ENCODE results near the gene GAK.
"Not testable (repeated sequence)": the region's sequence is repeated elsewhere in the genome, so short reads cannot be mapped to it uniquely, and the experiment has no call there.

The GAK gene

DNA sequence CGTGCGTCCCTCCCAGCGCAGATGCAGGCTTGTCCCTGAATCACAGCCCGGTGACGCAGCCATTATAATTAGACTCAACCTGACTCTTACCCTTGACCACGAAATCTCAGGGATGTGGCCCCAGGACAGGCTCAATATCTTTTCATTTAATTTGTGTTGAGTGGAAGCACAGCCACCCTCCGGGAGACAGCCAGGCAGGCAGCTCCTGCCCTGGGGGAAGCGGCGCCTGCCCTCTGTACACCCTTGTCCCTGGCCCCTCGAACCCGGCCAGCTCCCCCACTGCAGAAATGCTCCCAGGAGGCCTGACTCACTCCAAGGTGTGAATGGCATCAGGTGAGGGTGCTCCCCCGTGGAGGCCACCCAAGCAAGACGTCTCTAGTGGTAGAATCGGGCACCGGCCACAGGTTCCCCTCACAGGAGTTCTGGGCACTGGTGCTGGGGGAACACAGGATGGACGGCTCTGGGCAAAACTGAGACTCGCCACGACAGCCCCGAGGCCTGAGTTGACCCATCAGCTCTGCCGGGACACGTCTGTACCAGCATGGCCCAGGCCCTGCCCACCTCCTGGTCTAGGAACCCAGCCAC is 108.8 kb downstream of the GAK start:
- in situ Hi-C loops (cut with HindIII; ENCODE audit: low sequenced_read_pairs): no loop called here

- in situ Hi-C loops (cut with HindIII; ENCODE audit: low sequenced_read_pairs): no loop called here
These were observed 109.5 kb downstream of the GAK start for GRCh38 chr4:822361-823175.

DNA sequence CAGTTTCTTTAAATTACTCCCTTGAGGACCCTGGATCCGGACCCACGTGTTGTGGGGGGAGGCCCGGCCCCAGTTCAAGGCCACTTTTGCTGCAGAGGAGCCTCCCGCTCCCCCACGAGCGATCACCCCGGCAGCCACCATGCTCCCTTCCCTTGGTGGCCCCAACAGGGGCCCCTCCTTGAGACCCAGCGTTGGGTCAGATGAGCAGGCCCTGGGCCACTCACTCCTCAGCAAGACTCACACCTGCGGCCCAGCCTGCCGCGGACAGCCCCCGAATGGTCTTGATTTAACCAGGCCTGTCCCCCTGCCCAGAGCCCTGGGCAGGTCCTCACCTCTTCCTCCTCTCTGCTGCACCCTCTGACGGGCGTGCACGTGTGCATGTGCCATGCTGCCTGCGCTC is 110.5 kb downstream of the GAK start:
- in situ Hi-C loops (cut with HindIII; ENCODE audit: low sequenced_read_pairs): no loop called here

DNA sequence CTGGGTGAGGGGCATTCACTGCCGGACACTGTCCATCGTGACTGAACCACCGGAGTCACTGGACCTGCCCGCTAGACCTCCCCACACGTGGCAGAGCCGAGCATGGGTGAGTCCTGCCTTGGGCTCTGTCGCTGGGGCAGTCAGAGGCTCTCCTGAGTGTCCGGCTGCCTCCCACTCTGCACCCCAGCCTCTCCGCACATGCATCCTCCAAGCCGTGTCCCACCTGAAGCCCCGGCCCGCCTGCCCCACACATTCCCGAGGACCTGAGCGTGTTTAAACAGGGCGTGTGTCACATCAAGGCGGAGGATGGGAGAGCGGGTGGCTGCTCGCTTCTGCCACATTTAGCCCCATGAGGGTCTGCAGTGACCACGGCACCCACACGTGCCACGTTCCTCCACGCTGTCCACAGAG is 110.9 kb downstream of the GAK start:
- in situ Hi-C loops (cut with HindIII; ENCODE audit: low sequenced_read_pairs): no loop called here

- in situ Hi-C loops (cut with HindIII; ENCODE audit: low sequenced_read_pairs): no loop called here
These were observed 111.6 kb downstream of the GAK start for GRCh38 chr4:820230-821172.

GRCh38 chr4:819401-820229 is 112.5 kb downstream of the GAK start:
- in situ Hi-C loops (cut with HindIII; ENCODE audit: low sequenced_read_pairs): no loop called here

DNA sequence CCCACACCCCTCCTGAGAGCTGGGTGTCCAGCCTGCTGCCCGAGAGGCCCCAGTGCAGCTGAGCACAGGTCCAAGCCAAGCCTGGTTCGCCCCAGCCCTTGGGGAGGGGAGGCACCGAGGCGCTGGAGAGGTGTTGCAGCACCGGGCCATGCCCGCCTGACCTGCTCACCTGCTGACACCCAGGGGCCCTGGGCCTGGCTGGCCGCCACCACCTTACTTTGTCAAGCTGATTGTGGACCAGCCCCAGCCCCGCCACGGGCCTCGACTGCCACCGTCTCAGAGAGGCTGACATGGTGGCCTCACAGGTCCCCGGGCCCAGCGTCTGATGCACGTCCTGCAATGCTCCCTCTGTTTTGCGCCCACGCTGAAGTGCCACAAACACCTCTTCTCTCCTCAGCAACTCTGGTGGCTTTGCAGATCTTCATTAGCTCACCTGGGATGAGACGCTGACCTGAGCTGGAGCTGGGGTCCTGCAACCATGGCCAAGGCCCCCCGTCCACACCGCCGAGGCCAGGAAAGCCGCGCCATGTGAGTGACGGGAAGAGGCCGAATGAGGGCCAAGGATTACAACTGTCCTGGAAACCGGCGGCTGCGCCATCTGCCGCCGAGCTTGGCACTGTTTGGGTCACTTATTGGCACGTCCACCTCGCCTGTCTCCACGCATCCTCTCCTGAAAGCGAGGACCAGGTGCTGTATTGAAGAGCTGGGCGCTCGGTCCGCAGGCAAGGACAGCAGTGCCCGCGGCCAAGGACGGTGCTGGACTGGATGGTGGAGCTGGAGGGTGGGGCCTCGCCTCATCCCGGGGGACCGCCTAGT is 113.8 kb downstream of the GAK start:
- in situ Hi-C loops (cut with HindIII; ENCODE audit: low sequenced_read_pairs): no loop called here

GRCh38 chr4:815464-816146 is 116.5 kb downstream of the GAK start:
- in situ Hi-C loops (cut with HindIII; ENCODE audit: low sequenced_read_pairs): no loop called here

- in situ Hi-C loops (cut with HindIII; ENCODE audit: low sequenced_read_pairs): no loop called here
These were observed 117.7 kb downstream of the GAK start for GRCh38 chr4:814312-814850.

- in situ Hi-C loops (cut with HindIII; ENCODE audit: low sequenced_read_pairs): no loop called here
These were observed 118.2 kb downstream of the GAK start for GRCh38 chr4:813900-814299.

GRCh38 chr4:808860-809570 is 123.1 kb downstream of the GAK start:
- in situ Hi-C loops (cut with HindIII; ENCODE audit: low sequenced_read_pairs): no loop called here

DNA sequence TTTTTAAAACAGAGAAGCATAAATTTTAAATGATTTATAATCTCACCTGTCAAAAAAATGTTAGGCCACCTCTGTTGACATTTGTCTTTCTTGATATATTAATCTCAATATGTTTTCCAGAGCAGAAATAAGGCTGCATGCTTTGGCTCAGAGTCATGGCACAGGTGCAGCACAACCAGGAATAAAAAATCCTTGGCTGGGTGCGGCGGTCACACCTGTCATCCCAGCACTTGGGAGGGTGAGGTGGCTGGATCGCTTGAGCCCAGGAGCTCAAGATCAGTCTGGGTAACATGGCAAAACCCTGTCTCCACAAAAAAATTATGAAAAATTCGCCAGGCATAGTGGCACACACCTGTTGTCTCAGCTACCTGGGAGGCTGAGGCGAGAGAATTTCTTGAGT is 124.3 kb downstream of the GAK start:
- in situ Hi-C loops (cut with HindIII; ENCODE audit: low sequenced_read_pairs): no loop called here

- in situ Hi-C loops (cut with HindIII; ENCODE audit: low sequenced_read_pairs): not testable (repeated sequence)
These were observed 125.1 kb downstream of the GAK start for GRCh38 chr4:806979-807378.

- in situ Hi-C loops (cut with HindIII; ENCODE audit: low sequenced_read_pairs): no loop called here
These were observed 127.3 kb downstream of the GAK start for GRCh38 chr4:804804-805203.

DNA sequence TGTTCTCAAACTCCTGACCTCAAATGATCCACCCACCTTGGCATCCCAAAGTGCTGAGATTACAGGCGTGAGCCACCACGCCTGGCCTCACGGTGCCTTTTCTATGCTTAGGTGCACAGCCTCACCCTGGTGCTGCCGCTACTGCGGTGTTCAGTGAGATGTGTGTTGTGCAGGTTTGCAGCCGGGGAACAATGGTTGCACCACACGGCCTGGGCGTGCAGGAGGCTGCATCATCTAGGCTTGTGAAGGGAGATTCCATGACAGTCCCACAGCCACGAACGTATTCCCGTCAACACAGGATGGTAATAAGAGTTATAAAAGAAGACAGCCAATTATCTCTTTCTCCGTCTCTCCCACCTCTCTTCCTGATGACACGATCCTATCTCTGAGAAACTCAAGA is 128.2 kb downstream of the GAK start:
- in situ Hi-C loops (cut with HindIII; ENCODE audit: low sequenced_read_pairs): no loop called here

- in situ Hi-C loops (cut with HindIII; ENCODE audit: low sequenced_read_pairs): no loop called here
These were observed 130.5 kb downstream of the GAK start for GRCh38 chr4:801436-802124.
